Spleen (tissue), 7 donors: ENCODE results near the gene ESX1.

ENCODE experiments used
- CTCF ChIP-seq, 11 experiments: fragments of 200-600 bp in 7 of 11; fragments of 450-650 bp in 4 of 11; sonication (generic) in 4 of 11; IDR thresholded peaks in 8 of 11; conservative IDR thresholded peaks in 3 of 11; 1 replicate in 7 of 11; 2 replicates in 4 of 11; pipeline versions ENCODE4 v1.4.0 to v1.8.0; 2016 to 2021; ENCODE audit warnings: antibody characterized with exemption in 11 of 11, inconsistent platforms in 4 of 11, mild to moderate bottlenecking in 1 of 11
- POLR2AphosphoS5 ChIP-seq, 3 donors: sonication (generic); formaldehyde crosslinking; IDR thresholded peaks; one replicate each; pipeline ENCODE4 v1.5.1; 2017; ENCODE audit warnings: antibody characterized with exemption in 3 of 3
- donor health status: DM: no; HTN: no; CAD: no; lungs with moderate emphysema.
- donor health status: DM: no; HTN: no; CAD: no.
- donor health status: DM: no; HTN: no; CAD: no.

DNA sequence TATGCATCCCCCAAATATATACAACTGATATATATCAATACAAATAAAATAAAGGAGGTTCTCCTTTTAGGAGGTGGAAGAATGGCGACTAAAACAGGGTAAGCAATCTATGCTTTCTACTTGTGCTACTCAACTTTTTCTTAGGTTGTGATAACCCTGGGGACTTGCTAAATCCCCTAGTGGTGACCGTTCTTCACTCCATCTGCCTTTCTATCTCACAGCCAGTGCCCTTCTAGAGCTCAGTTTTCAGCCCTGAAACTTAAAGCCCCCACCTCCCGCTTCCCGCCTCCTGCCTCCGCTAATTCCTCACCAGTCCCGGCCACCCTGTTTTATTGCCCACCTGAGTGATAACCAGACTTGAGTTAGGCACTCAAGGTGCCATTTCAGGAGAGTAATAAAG lies 15.5 kb upstream of the ESX1 start:
- no peak for TF ChIP-seq CTCF (IDR thresholded peaks at IDR 0.05 in 8 of 11, conservative IDR thresholded peaks at IDR 0.05 in 3 of 11)
- no peak for TF ChIP-seq POLR2AphosphoS5 (IDR thresholded peaks at IDR 0.05)
